ENCODE data around the gene KLHL21. TPM values are rescaled to one million over a fixed set of nuclear protein-coding genes. Genes with fewer than 3 reads are reported as not detected.
A peak's percentile ranks its signal among the peaks of the same experiment; 100 is the strongest.

The KLHL21 gene
- total and polyA plus RNA-seq, 12 donors = 20.4 to 93.3 (median 69.6) TPM

DNA sequence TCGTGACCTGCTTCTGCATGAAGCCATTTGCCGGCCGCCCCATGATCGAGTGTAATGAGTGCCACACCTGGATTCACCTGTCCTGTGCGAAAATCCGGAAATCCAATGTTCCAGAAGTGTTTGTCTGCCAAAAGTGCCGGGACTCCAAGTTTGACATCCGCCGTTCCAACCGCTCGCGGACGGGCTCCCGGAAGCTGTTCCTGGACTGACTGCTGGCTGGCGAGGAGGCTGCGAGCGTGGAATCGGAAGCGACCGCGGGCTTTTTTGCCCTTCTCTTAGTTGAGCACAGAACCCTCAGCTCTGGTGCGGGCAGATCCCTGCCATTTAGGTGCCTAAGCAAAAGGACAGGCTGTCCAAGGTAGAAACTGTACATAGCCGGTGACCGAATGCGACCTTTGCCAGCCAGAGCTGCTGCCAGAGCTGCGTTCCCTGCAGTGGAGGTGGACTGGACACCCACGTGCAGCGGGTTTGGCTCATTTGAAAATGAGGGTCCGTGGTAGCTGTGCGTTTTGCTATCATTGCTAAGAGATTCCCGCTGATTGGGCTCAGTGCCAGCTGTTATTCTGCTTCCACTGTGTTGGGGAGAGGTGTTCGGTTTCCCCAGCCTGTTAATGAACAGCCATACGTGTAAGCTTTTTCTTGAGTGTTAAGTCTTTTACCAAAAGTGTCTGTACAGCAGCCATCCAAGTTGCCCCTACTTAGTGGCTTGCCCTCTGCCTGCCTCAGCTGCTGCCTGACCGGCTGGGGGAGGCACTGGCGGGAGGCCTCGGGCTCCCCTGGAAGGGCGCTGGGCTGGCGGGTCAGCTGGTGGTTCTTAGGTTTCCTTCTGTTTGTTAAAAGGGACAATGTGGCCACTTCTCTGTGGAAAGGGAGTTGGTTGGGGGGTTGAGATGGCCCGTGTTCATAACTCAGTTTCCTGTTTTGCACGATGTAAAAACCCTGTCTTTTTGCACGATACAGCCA is 19.0 kb upstream of the KLHL21 start:
- ATAC-seq = peak in 1 of 8 donors; percentile 27
- Histone ChIP-seq H3K4me1 (peaks cover 8 to 23% (median 16%) of the 10 kb centered on the region in 9 donors), H3K4me3 (no peak overlapping the region), H3K27me3 (no peaks in the 10 kb centered on the region), H3K9me3 (no peaks in the 10 kb centered on the region), H3K27ac (no peak overlapping the region), H3K36me3 (peaks cover 0 to 75% (median 20%) of the 10 kb centered on the region in 9 donors)
- DNase-seq = no peak
- TF ChIP-seq, protein P1, sequence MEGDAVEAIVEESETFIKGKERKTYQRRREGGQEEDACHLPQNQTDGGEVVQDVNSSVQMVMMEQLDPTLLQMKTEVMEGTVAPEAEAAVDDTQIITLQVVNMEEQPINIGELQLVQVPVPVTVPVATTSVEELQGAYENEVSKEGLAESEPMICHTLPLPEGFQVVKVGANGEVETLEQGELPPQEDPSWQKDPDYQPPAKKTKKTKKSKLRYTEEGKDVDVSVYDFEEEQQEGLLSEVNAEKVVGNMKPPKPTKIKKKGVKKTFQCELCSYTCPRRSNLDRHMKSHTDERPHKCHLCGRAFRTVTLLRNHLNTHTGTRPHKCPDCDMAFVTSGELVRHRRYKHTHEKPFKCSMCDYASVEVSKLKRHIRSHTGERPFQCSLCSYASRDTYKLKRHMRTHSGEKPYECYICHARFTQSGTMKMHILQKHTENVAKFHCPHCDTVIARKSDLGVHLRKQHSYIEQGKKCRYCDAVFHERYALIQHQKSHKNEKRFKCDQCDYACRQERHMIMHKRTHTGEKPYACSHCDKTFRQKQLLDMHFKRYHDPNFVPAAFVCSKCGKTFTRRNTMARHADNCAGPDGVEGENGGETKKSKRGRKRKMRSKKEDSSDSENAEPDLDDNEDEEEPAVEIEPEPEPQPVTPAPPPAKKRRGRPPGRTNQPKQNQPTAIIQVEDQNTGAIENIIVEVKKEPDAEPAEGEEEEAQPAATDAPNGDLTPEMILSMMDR (IDR thresholded peaks at IDR 0.05) = no peak
- intact Hi-C loops (cut with DNase I) = no loop called here
- whole genome bisulfite sequencing, 2 donors = 90 to 92% methylated on average over 41 of the region's 41 CpGs

DNA sequence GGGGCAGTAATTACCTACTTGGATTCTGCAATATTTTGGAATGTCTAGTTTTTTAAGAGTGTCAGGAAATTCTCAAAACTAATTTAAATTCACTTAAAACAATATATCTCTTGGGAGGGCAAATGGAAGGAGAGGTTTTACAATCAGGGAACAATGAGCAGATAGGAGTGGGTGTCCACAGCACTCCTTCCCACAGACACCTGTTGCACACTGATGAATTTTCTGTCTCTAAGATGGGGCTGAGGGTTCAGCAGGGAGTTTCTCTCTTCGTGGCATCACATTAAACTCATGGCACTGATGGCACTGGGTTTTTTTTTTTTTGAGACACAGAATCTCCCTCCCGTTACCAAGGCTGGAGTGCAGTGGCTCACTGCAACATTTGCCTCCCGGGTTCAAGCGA is 16.4 kb upstream of the KLHL21 start:
- Histone ChIP-seq H3K27me3 (peaks cover 0 to 7% (median 0%) of the 10 kb centered on the region in 7 donors), H3K36me3 (peaks cover 0 to 74% (median 20%) of the 10 kb centered on the region in 9 donors), H3K9me3 (no peaks in the 10 kb centered on the region), H3K4me1 (peaks cover 0 to 20% (median 7%) of the 10 kb centered on the region in 9 donors), H3K4me3 (no peak overlapping the region), H3K27ac (no peak overlapping the region)
- ATAC-seq (no peak), DNase-seq (no peak)
- TF ChIP-seq, protein P1 (IDR thresholded peaks at IDR 0.05) = no peak
- intact Hi-C loops (cut with DNase I) = loop anchor here in 1 of 10 donors (10.0 kb wide), 1 partner anchor 166 kb away; the partner anchor contains the start of gene CAMTA1
- WGBS, 2 donors = 93 to 94% methylated on average over 4 of the region's 4 CpGs

DNA sequence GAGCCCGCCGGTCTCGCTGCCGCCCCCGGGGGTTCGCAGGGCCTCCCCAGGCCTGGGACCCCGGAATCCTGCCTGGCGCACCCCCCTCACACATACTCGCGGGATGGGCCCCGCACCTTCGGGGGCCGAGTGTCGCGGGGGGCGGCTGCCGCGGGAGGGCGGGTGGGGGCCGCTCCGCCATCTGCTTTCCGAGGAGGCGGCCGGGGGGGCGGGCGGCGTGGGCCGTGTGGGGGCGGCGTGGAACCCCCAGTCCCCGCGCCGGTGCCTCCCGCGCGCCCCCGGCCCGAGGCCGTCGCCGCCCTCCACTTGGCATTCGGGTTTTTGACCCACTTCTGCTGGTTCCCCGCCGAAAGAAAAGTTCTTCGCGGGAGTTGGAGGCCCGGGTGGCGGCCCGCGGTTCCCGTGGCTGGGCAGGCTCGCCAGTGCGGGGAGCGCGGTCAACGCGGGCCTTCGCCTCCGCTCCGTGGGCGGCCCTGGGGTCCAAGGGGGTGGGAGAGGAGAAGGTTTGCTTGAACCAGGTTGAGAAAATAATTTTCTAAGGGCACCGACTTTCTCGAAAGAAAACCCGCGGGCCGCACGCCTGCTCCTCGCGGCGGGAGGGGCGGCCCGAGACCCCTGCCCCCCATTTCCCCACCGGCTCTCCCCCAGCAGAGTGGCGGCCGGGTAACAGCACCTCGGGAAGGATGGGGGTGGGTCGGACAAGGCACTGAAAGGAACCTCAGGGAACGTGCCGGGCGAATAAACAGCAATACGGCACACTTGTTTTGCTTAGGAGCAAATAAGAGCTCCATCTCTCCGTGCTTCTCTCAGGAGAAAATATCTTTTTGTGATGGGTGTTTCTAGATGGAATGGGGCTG is 12.5 kb upstream of the KLHL21 start:
- Histone ChIP-seq H3K27ac (peak overlapping the region; percentile 59 to 99 (median 96)), H3K4me1 (peaks cover 2 to 43% (median 22%) of the 10 kb centered on the region in 9 donors), H3K36me3 (peaks cover 0 to 36% (median 0%) of the 10 kb centered on the region in 9 donors), H3K4me3 (peak overlapping the region; percentile 59 to 100 (median 98)), H3K9me3 (no peaks in the 10 kb centered on the region), H3K27me3 (peaks cover 0 to 7% (median 0%) of the 10 kb centered on the region in 7 donors)
- DNase-seq (peak in 1 of 2 donors; percentile 29), ATAC-seq (no peak)
- TF ChIP-seq, protein P1 (IDR thresholded peaks at IDR 0.05) = no peak
- 2% methylated on average over 55 to 82 of the region's 82 CpGs for WGBS, 2 donors
- intact Hi-C loops (cut with DNase I) = loop anchor here in 1 of 10 donors (10.0 kb wide), 1 partner anchor 170 kb away; the partner anchor contains the start of gene CAMTA1
